CD4-positive, alpha-beta T cell treated with Interleukin-17A for 1 hour (primary cell): Measurements from ENCODE around the gene SLC12A5.
A peak's percentile ranks its signal among the peaks of the same experiment; 100 is the strongest.
"Not testable (repeated sequence)": the region's sequence is repeated elsewhere in the genome, so short reads cannot be mapped to it uniquely, and the experiment has no call there.

ENCODE experiments used
- DNase-seq: peaks from one replicate; pipeline ENCODE4 v3.0.0-alpha.2; 2020

The SLC12A5 gene

GRCh38 chr20:46084805-46085178 is 55.8 kb downstream of the SLC12A5 start:
- no peak for DNase-seq

- no peak for DNase-seq
These were observed 56.3 kb downstream of the SLC12A5 start for GRCh38 chr20:46085179-46085851.

GRCh38 chr20:46087161-46087560 is 58.1 kb downstream of the SLC12A5 start:
- no peak for DNase-seq

- DNase-seq: no peak
These were observed 59.6 kb downstream of the SLC12A5 start for GRCh38 chr20:46088409-46089166.

GRCh38 chr20:46089167-46089416 is 60.1 kb downstream of the SLC12A5 start:
- DNase-seq: peak; percentile 65

GRCh38 chr20:46089417-46090388 is 60.7 kb downstream of the SLC12A5 start, which contains the start of gene NCOA5:
TSS of gene NCOA5 (minus strand) at chr20:46089962. CDS start at chr20:46079424, 10,538 bp downstream.
- peak; percentile 95 for DNase-seq

GRCh38 chr20:46091622-46092535 is 62.9 kb downstream of the SLC12A5 start:
- DNase-seq: not testable (repeated sequence)

GRCh38 chr20:46093531-46093930 is 64.5 kb downstream of the SLC12A5 start:
- DNase-seq: no peak

- DNase-seq: no peak
These were observed 70.7 kb downstream of the SLC12A5 start for GRCh38 chr20:46099491-46100287.

GRCh38 chr20:46100444-46100843 is 71.4 kb downstream of the SLC12A5 start:
- DNase-seq: not testable (repeated sequence)

- DNase-seq: no peak
These were observed 72.0 kb downstream of the SLC12A5 start for GRCh38 chr20:46100988-46101387.

GRCh38 chr20:46101957-46102356 is 72.9 kb downstream of the SLC12A5 start:
- no peak for DNase-seq

- DNase-seq: no peak
These were observed 73.9 kb downstream of the SLC12A5 start for GRCh38 chr20:46102940-46103339.

- DNase-seq: no peak
These were observed 75.2 kb downstream of the SLC12A5 start for GRCh38 chr20:46104262-46104661.

GRCh38 chr20:46107061-46107460 is 78.0 kb downstream of the SLC12A5 start:
- DNase-seq: no peak

GRCh38 chr20:46108435-46108841 is 79.4 kb downstream of the SLC12A5 start:
- no peak for DNase-seq

- DNase-seq: no peak
These were observed 80.0 kb downstream of the SLC12A5 start for GRCh38 chr20:46108976-46109375.
